GM15510 (cell line): ENCODE data around the gene ZNF764.
A peak's percentile ranks its signal among the peaks of the same experiment; 100 is the strongest.

Experiments
- POLR2A ChIP-seq: IDR thresholded peaks from 3 replicates; pipeline ENCODE4 v1.6.1; 2011; ENCODE audit warnings: borderline replicate concordance; ENCODE audit not compliant: insufficient read length; ENCODE audit errors: extremely low read depth

ZNF764 gene

GRCh38 chr16:30561089-30561816 lies 3.1 kb upstream of the ZNF764 start:
- TF ChIP-seq POLR2A = peak; percentile 49

- TF ChIP-seq POLR2A = no peak
These were observed 1.5 kb upstream of the ZNF764 start for GRCh38 chr16:30559690-30560089.

GRCh38 chr16:30558789-30559377 lies 709 bp upstream of the ZNF764 start:
- no peak for TF ChIP-seq POLR2A

- TF ChIP-seq POLR2A = no peak
These were observed 542 bp downstream of the ZNF764 start for GRCh38 chr16:30557707-30557956.

GRCh38 chr16:30556125-30556473 lies 2.1 kb downstream of the ZNF764 start:
- no peak for TF ChIP-seq POLR2A

GRCh38 chr16:30555315-30556124 lies 2.7 kb downstream of the ZNF764 start:
- no peak for TF ChIP-seq POLR2A

- TF ChIP-seq POLR2A = no peak
These were observed 3.4 kb downstream of the ZNF764 start for GRCh38 chr16:30554557-30555314.

GRCh38 chr16:30553393-30553899 lies 4.7 kb downstream of the ZNF764 start:
- TF ChIP-seq POLR2A = no peak

- TF ChIP-seq POLR2A = no peak
These were observed 5.2 kb downstream of the ZNF764 start for GRCh38 chr16:30552956-30553355.

- TF ChIP-seq POLR2A = no peak
These were observed 6.4 kb downstream of the ZNF764 start for GRCh38 chr16:30551781-30552180.

- no peak for TF ChIP-seq POLR2A
These were observed 9.5 kb downstream of the ZNF764 start for GRCh38 chr16:30548416-30549253.

GRCh38 chr16:30546115-30546514 lies 12.1 kb downstream of the ZNF764 start:
- TF ChIP-seq POLR2A = no peak

GRCh38 chr16:30543067-30543466 lies 15.1 kb downstream of the ZNF764 start:
- TF ChIP-seq POLR2A = no peak
